Erythroblast (primary cell): ENCODE results near the gene TBC1D13.

Experiments used
- GATA1 ChIP-seq: IDR thresholded peaks from 2 replicates; pipeline ENCODE4 v1.6.1; 2011; ENCODE audit warnings: low read depth, mild to moderate bottlenecking, control low read depth, low read length, moderate library complexity
- POLR2A ChIP-seq: IDR thresholded peaks from 2 replicates; pipeline ENCODE4 v1.6.1; 2011; ENCODE audit warnings: mild to moderate bottlenecking, low read length

GRCh38 chr9:128809831-128810230 lies 22.8 kb downstream of the TBC1D13 start:
- TF ChIP-seq POLR2A (no peak), GATA1 (no peak)
